SK-N-SH treated with all-trans-retinoic acid at 6 μM for 48 hours (cell line): ENCODE results near the gene OAF.

Experiments used
- ATAC-seq: fragments of 200-7000 bp; cut with Tn5 transposase; 3 replicates; pipeline ENCODE4 v1.9.1; 2020; ENCODE audit warnings: mild to moderate bottlenecking, moderate library complexity
- ARNTL ChIP-seq: fragments of 450-650 bp; formaldehyde crosslinking; IDR thresholded peaks from 2 replicates; pipeline ENCODE4 v1.5.0; 2020; ENCODE audit warnings: low read depth, mild to moderate bottlenecking, moderate library complexity, borderline replicate concordance
- BACH2 ChIP-seq: fragments of 250-450 bp; sonication (Bioruptor Pico); IDR thresholded peaks from 2 replicates; pipeline ENCODE4 v1.9.0; 2021; ENCODE audit warnings: mild to moderate bottlenecking, borderline replicate concordance
- CREB5 ChIP-seq: fragments of 250-450 bp; sonication (Bioruptor Pico); IDR thresholded peaks from 2 replicates; pipeline ENCODE4 v1.5.1; 2020; ENCODE audit warnings: low read depth, mild to moderate bottlenecking, moderate library complexity
- CSDC2 ChIP-seq: fragments of 250-450 bp; sonication (Bioruptor Pico); IDR thresholded peaks from 2 replicates; pipeline ENCODE4 v1.5.0; 2020; ENCODE audit warnings: mild to moderate bottlenecking, moderate library complexity
- CSRNP3 ChIP-seq: fragments of 250-450 bp; sonication (Bioruptor Pico); IDR thresholded peaks from 2 replicates; pipeline ENCODE4 v1.5.1; 2021; ENCODE audit warnings: mild to moderate bottlenecking, moderate library complexity
- GLIS3 ChIP-seq: fragments of 250-450 bp; sonication (Bioruptor Pico); IDR thresholded peaks from 2 replicates; pipeline ENCODE4 v1.5.0; 2020; ENCODE audit warnings: mild to moderate bottlenecking, moderate library complexity
- ISL1 ChIP-seq: fragments of 250-450 bp; sonication (Bioruptor Pico); IDR thresholded peaks from 2 replicates; pipeline ENCODE4 v2.1.2; 2022; ENCODE audit warnings: mild to moderate bottlenecking, moderate library complexity
- OSR1 ChIP-seq: fragments of 250-450 bp; sonication (Bioruptor Pico); IDR thresholded peaks from 2 replicates; pipeline ENCODE4 v1.8.0; 2022; ENCODE audit warnings: moderate library complexity, mild to moderate bottlenecking, inconsistent platforms
- PATZ1 ChIP-seq: fragments of 250-450 bp; sonication (Bioruptor Pico); IDR thresholded peaks from 2 replicates; pipeline ENCODE4 v1.8.0; 2020; ENCODE audit warnings: mild to moderate bottlenecking, moderate library complexity, borderline replicate concordance
- POU6F1 ChIP-seq: fragments of 250-450 bp; sonication (Bioruptor Pico); IDR thresholded peaks from 2 replicates; pipeline ENCODE4 v1.8.0; 2021; ENCODE audit warnings: low read depth, mild to moderate bottlenecking, moderate library complexity, borderline replicate concordance
- RARB ChIP-seq: fragments of 250-450 bp; sonication (Bioruptor Pico); IDR thresholded peaks from 2 replicates; pipeline ENCODE4 v1.8.0; 2021; ENCODE audit warnings: mild to moderate bottlenecking, moderate library complexity
- TSHZ2 ChIP-seq: fragments of 250-450 bp; sonication (Bioruptor Pico); IDR thresholded peaks from 2 replicates; pipeline ENCODE4 v1.5.0; 2020; ENCODE audit warnings: mild to moderate bottlenecking, moderate library complexity
- ZC3H10 ChIP-seq: fragments of 250-450 bp; sonication (Bioruptor Pico); IDR thresholded peaks from 2 replicates; pipeline ENCODE4 v1.5.1; 2021; ENCODE audit warnings: mild to moderate bottlenecking, moderate library complexity
- ZFP3 ChIP-seq: fragments of 250-450 bp; sonication (Bioruptor Pico); IDR thresholded peaks from 2 replicates; pipeline ENCODE4 v1.5.0; 2020; ENCODE audit warnings: mild to moderate bottlenecking, moderate library complexity
- ZFP30 ChIP-seq: fragments of 450-650 bp; formaldehyde crosslinking; IDR thresholded peaks from 2 replicates; pipeline ENCODE4 v1.5.0; 2022; ENCODE audit warnings: mild to moderate bottlenecking, moderate library complexity
- ZNF565 ChIP-seq: fragments of 450-650 bp; formaldehyde crosslinking; conservative IDR thresholded peaks from 2 replicates; pipeline ENCODE4 v1.5.0; 2020; ENCODE audit warnings: low read depth, mild to moderate bottlenecking, moderate library complexity
- ZNF70 ChIP-seq: fragments of 450-650 bp; formaldehyde crosslinking; IDR thresholded peaks from 2 replicates; pipeline ENCODE4 v1.5.0; 2020; ENCODE audit warnings: mild to moderate bottlenecking, moderate library complexity
- ZNF8 ChIP-seq: fragments of 450-650 bp; formaldehyde crosslinking; IDR thresholded peaks from 2 replicates; pipeline ENCODE4 v1.5.0; 2020; ENCODE audit warnings: mild to moderate bottlenecking, moderate library complexity

Gene OAF

GRCh38 chr11:120228794-120229384 lies 18.1 kb downstream of the OAF start:
- TF ChIP-seq RARB (no peak), ZFP3 (no peak), TSHZ2 (no peak), PATZ1 (CRISPR knock-in tag) (no peak), POU6F1 (CRISPR knock-in tag) (no peak), ISL1 (CRISPR knock-in tag) (no peak), OSR1 (CRISPR knock-in tag) (no peak), CSRNP3 (CRISPR knock-in tag) (no peak), ZNF70 (CRISPR knock-in tag) (no peak), ARNTL (no peak), GLIS3 (CRISPR knock-in tag) (no peak), ZC3H10 (CRISPR knock-in tag) (no peak), CSDC2 (CRISPR knock-in tag) (no peak)
- ATAC-seq: peak; percentile 34; the same call in 2 of the 3 replicates

GRCh38 chr11:120229451-120230424 lies 18.9 kb downstream of the OAF start:
- TF ChIP-seq ZNF70 (CRISPR knock-in tag) (0 out of 2 replicates have a peak, but pooled peaks have one; percentile 45), ISL1 (CRISPR knock-in tag) (no peak)
- peak; percentile 65 for ATAC-seq

GRCh38 chr11:120230433-120231071 lies 19.7 kb downstream of the OAF start:
- no peak for TF ChIP-seq ZNF8
- TF ChIP-seq CREB5 (CRISPR knock-in tag): no peak
- TF ChIP-seq ZFP30 (CRISPR knock-in tag): no peak
- TF ChIP-seq CSDC2 (CRISPR knock-in tag): no peak
- no peak for ATAC-seq

GRCh38 chr11:120231963-120232362 lies 21.1 kb downstream of the OAF start:
- no peak for ATAC-seq
- TF ChIP-seq ZNF565 (CRISPR knock-in tag) (no peak), ZNF70 (CRISPR knock-in tag) (no peak), BACH2 (CRISPR knock-in tag) (no peak)
